Mesendoderm (in vitro differentiated cells): ENCODE results near the gene TTC3.

Experiments used
- DNase-seq: peaks from one replicate; pipeline ENCODE4 v3.0.0; 2013
- H2AK5ac ChIP-seq: 2 replicates; pipeline ENCODE4 v1.6.1; 2013; ENCODE audit warnings: low read length, inconsistent platforms
- H2BK120ac ChIP-seq: 2 replicates; pipeline ENCODE4 v1.6.1; 2013; ENCODE audit warnings: low read depth, mild to moderate bottlenecking, low read length, moderate library complexity, mixed read lengths
- H2BK15ac ChIP-seq: replicated peaks from 2 replicates; pipeline ENCODE4 v1.6.1; 2013; ENCODE audit warnings: low read depth, mild to moderate bottlenecking, moderate library complexity
- H2BK5ac ChIP-seq: 2 replicates; pipeline ENCODE4 v1.6.1; 2013; ENCODE audit warnings: low read length, inconsistent platforms
- H3K18ac ChIP-seq: 2 replicates; pipeline ENCODE4 v1.6.1; 2013; ENCODE audit warnings: mild to moderate bottlenecking, low read length, mixed read lengths
- H3K23ac ChIP-seq: one replicate; pipeline ENCODE4 v1.6.1; 2013; ENCODE audit warnings: low read length
- H3K27ac ChIP-seq: 2 replicates; pipeline ENCODE4 v1.5.1; 2013; ENCODE audit warnings: low read depth, mild to moderate bottlenecking, inconsistent platforms, low read length, moderate library complexity
- H3K27me3 ChIP-seq: 2 replicates; pipeline ENCODE4 v1.6.1; 2013; ENCODE audit warnings: low read length, control low read depth, mild to moderate bottlenecking, inconsistent platforms; ENCODE audit not compliant: insufficient read depth, poor library complexity
- H3K36me3 ChIP-seq: 2 replicates; pipeline ENCODE4 v1.6.1; 2013; ENCODE audit warnings: low read length, inconsistent platforms; ENCODE audit not compliant: control insufficient read depth, insufficient read depth
- H3K4ac ChIP-seq: one replicate; pipeline ENCODE4 v1.6.1; 2013; ENCODE audit warnings: low read depth, mild to moderate bottlenecking, low read length, moderate library complexity
- H3K4me1 ChIP-seq: 2 replicates; pipeline ENCODE4 v1.6.1; 2013; ENCODE audit warnings: low read depth, low read length, inconsistent platforms; ENCODE audit not compliant: control insufficient read depth
- H3K4me2 ChIP-seq: 2 replicates; pipeline ENCODE4 v1.6.1; 2013; ENCODE audit warnings: low read length
- H3K4me3 ChIP-seq: 2 replicates; pipeline ENCODE4 v1.5.1; 2013; ENCODE audit warnings: mild to moderate bottlenecking, low read length
- H3K56ac ChIP-seq: one replicate; pipeline ENCODE4 v1.6.1; 2013; ENCODE audit warnings: low read length
- H3K79me1 ChIP-seq: 2 replicates; pipeline ENCODE4 v1.6.1; 2013; ENCODE audit warnings: low read length, inconsistent platforms
- H3K79me2 ChIP-seq: 2 replicates; pipeline ENCODE4 v1.6.1; 2013; ENCODE audit warnings: mild to moderate bottlenecking, low read length; ENCODE audit not compliant: control insufficient read depth, insufficient read depth
- H3K9ac ChIP-seq: 2 replicates; pipeline ENCODE4 v1.6.1; 2013; ENCODE audit warnings: low read length, inconsistent platforms
- H4K5ac ChIP-seq: one replicate; pipeline ENCODE4 v1.6.1; 2013; ENCODE audit warnings: low read length
- H4K8ac ChIP-seq: one replicate; pipeline ENCODE4 v1.6.1; 2013; ENCODE audit warnings: low read depth, mild to moderate bottlenecking, control low read depth, low read length, moderate library complexity
- WGBS: extraction: QIAGEN DNeasy Blood & Tissue Kit; methylation state at CpG from one replicate; pipeline ENCODE4 v1.1.7; 2013; ENCODE audit warnings: low lambda C conversion rate, missing lambda C conversion rate; ENCODE audit not compliant: insufficient coverage; ENCODE audit errors: extremely low coverage; 5-methylcytosine and 5-hydroxymethylcytosine counted together

TTC3 gene

DNA sequence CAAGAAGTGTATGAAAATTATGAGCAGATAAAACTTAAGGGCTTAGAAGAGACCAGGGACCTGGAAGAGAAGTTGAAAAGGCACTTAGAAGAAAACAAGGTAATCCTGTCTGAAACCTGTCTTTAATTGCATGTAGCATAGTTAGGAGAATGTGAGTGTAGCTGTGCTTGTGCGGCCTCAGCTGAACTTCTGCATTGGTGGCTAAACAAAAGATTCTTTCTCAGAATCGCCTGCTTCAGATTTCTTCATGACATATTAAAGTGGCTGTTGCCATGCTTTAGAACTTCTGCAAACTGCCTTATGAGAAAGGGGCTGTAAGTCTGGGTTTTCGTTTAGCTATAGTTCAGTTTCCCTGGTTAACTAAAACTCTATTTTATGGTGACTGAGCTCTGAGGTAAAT, 99.6 kb downstream of the TTC3 start:
- Histone ChIP-seq H3K18ac (no peak overlapping the region), H3K27me3 (no peaks in the 10 kb centered on the region), H3K79me2 (no peaks in the 10 kb centered on the region), H3K9ac (no peak overlapping the region), H2BK5ac (no peak overlapping the region), H3K4me1 (no peaks in the 10 kb centered on the region), H2AK5ac (no peak overlapping the region), H3K23ac (no peak overlapping the region), H2BK120ac (no peak overlapping the region), H4K5ac (no peak overlapping the region), H3K4me3 (no peak overlapping the region), H3K36me3 (no peaks in the 10 kb centered on the region), H2BK15ac (no peak overlapping the region), H3K79me1 (no peaks in the 10 kb centered on the region), H4K8ac (no peak overlapping the region), H3K27ac (no peak overlapping the region), H3K4me2 (no peak overlapping the region), H3K4ac (no peak overlapping the region), H3K56ac (no peak overlapping the region)
- no peak for DNase-seq
- no CpG with 5 or more reads among the region's 3 CpGs for WGBS

DNA sequence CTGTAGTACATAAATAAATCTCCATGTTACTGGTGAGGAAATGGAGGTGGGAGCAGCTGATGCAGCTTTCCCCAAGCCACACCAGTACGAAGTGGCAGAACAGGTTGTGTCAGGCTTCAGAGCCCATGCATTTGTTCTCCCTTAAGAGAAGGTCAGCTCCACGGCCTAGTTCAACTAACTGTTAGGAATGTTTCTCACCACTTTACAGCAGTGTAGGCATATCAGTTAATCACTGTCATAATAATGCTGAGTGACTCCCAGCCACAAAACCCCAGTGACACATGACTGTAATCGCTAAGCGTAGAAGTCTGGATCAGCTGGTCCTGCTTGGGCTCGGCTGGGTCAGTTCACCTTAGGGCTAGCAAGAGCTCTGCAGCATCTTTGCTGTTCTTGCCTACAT, 103.7 kb downstream of the TTC3 start:
- Histone ChIP-seq H2AK5ac (no peak overlapping the region), H4K8ac (no peak overlapping the region), H3K79me2 (no peaks in the 10 kb centered on the region), H3K36me3 (peaks cover 2% of the 10 kb centered on the region), H2BK15ac (no peak overlapping the region), H3K27ac (no peak overlapping the region), H3K27me3 (no peaks in the 10 kb centered on the region), H4K5ac (no peak overlapping the region), H2BK120ac (no peak overlapping the region), H3K9ac (no peak overlapping the region), H3K4me3 (no peak overlapping the region), H3K18ac (no peak overlapping the region), H3K4me1 (no peaks in the 10 kb centered on the region), H3K23ac (no peak overlapping the region), H3K56ac (no peak overlapping the region), H3K4me2 (no peak overlapping the region), H3K79me1 (no peaks in the 10 kb centered on the region), H2BK5ac (no peak overlapping the region), H3K4ac (no peak overlapping the region)
- peak; percentile 14 for DNase-seq
- no CpG with 5 or more reads among the region's 5 CpGs for WGBS

DNA sequence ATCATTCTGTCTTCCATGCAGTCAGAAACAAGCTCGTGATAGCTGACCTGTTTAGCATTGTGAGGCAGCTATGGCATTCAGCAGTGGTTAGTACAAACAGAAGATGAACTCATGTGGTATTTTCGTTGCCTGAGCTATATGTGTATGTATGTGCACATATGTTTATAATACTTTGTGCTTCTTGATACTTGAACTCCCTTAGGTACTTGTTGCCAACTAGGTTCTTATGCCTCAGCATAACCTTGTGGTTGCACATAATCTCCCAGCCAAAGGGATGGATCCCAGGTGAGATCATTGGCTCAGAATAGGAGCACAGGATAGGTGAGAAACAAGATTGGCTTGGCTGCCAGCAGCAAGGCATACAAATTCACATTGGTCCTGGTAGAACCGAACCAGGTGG, 108.0 kb downstream of the TTC3 start:
- Histone ChIP-seq H3K36me3 (peaks cover 2% of the 10 kb centered on the region), H2AK5ac (no peak overlapping the region), H3K56ac (no peak overlapping the region), H2BK15ac (no peak overlapping the region), H3K4ac (no peak overlapping the region), H3K23ac (no peak overlapping the region), H2BK120ac (no peak overlapping the region), H3K4me1 (no peaks in the 10 kb centered on the region), H3K27me3 (no peaks in the 10 kb centered on the region), H3K4me3 (no peak overlapping the region), H3K18ac (no peak overlapping the region), H3K79me2 (no peaks in the 10 kb centered on the region), H3K4me2 (no peak overlapping the region), H4K8ac (no peak overlapping the region), H3K9ac (no peak overlapping the region), H2BK5ac (no peak overlapping the region), H3K79me1 (no peaks in the 10 kb centered on the region), H3K27ac (no peak overlapping the region), H4K5ac (no peak overlapping the region)
- no peak for DNase-seq
- WGBS: no CpG with 5 or more reads among the region's 3 CpGs

DNA sequence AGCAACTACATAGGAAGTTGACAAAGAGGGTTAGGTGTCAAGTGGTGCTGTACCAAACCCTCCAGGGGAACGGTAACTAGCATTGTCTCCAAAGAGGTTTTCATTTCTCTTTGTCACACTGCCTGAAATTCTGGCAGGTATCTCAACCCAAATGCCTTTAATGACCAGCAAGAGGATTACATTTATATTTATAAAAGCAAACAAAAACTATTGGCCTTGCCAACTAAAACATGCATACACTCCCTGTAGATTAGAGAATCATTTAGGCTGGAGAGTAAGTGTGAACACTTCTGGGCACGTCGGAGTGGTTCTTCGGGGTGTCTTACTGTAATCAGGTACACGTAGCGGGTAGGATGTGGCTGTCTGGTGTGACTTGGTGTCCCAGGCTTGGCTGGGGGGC, 109.2 kb downstream of the TTC3 start:
- Histone ChIP-seq H4K5ac (no peak overlapping the region), H3K4me3 (no peak overlapping the region), H3K4me2 (no peak overlapping the region), H2AK5ac (no peak overlapping the region), H2BK15ac (no peak overlapping the region), H2BK120ac (no peak overlapping the region), H3K36me3 (peaks cover 2% of the 10 kb centered on the region), H3K79me1 (no peaks in the 10 kb centered on the region), H3K27me3 (no peaks in the 10 kb centered on the region), H3K23ac (no peak overlapping the region), H2BK5ac (no peak overlapping the region), H3K27ac (no peak overlapping the region), H3K9ac (no peak overlapping the region), H3K79me2 (no peaks in the 10 kb centered on the region), H3K18ac (no peak overlapping the region), H4K8ac (no peak overlapping the region), H3K4me1 (no peaks in the 10 kb centered on the region), H3K56ac (no peak overlapping the region), H3K4ac (no peak overlapping the region)
- DNase-seq: no peak
- no CpG with 5 or more reads among the region's 6 CpGs for WGBS

DNA sequence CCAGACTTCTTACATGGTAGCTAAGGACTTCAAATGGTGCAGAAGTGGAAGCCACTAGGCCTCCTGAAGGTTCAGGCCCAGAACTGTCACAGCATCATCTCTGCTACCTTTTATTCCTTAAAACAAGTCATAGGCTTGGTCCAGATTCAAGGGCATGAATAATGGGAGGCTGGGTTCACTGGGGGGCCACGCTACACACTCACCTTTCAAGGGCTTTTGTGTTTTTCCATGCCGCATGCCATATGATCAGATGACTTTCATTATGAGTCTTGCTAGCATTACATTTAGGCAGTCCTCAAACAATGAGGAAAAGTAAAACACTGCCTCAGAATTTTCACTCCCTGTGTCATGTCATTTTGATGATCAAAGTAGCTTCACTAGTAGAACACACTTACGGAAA, 110.7 kb downstream of the TTC3 start:
- no peak overlapping the region for H2BK15ac ChIP-seq
- H3K4me1 ChIP-seq: no peaks in the 10 kb centered on the region
- H2AK5ac ChIP-seq: no peak overlapping the region
- no peak overlapping the region for H3K23ac ChIP-seq
- H2BK5ac ChIP-seq: no peak overlapping the region
- no CpG with 5 or more reads among the region's 3 CpGs for WGBS
- no peak overlapping the region for H3K18ac ChIP-seq
- H3K27me3 ChIP-seq: no peaks in the 10 kb centered on the region
- no peak overlapping the region for H2BK120ac ChIP-seq
- H3K4me3 ChIP-seq: no peak overlapping the region
- no peak overlapping the region for H4K8ac ChIP-seq
- H4K5ac ChIP-seq: no peak overlapping the region
- H3K27ac ChIP-seq: no peak overlapping the region
- peaks cover 2% of the 10 kb centered on the region for H3K36me3 ChIP-seq
- DNase-seq: no peak
- H3K9ac ChIP-seq: no peak overlapping the region
- H3K79me2 ChIP-seq: no peaks in the 10 kb centered on the region
- H3K4ac ChIP-seq: no peak overlapping the region
- H3K56ac ChIP-seq: no peak overlapping the region
- H3K79me1 ChIP-seq: no peaks in the 10 kb centered on the region
- H3K4me2 ChIP-seq: no peak overlapping the region

DNA sequence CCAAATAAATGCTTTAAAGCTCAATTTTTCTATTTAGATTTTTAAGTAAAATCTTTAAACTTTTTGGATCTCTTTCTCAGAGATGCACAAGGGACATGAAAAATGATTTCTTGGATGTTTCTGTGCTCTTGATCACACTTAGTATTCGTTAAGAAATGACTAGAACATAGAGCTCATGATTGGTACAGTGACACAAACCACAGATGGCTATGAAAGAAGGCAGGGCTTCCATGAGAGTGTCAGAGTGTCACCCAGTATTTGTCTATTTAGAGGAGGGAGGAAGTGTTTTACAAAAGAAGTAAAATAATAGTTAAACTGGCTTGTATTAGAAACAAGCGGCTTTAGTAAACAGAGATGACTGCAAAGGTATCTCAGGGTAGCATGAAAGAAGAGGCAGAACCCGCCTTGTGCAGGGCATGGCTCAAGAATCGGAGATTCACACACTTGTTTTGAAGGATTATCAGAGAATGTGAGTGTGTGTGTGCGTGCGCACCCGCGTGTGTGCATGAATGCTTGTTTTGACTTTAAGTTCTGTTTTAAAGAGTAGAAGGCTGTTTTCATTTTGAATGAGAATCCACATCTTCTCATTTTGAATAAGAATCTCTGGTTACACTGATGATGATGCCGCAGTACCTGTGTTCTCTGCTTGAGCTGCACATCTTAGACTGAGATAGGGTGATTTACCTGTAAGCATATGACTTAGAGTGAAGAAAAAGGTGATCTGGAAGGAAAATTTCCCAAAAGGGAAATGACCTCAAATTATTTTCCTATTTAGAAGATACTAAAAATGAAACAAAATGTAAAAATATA, 111.9 kb downstream of the TTC3 start:
- Histone ChIP-seq H2BK15ac (no peak overlapping the region), H3K56ac (no peak overlapping the region), H3K27me3 (no peaks in the 10 kb centered on the region), H3K79me2 (no peaks in the 10 kb centered on the region), H4K8ac (no peak overlapping the region), H3K4me3 (no peak overlapping the region), H2BK120ac (no peak overlapping the region), H2AK5ac (no peak overlapping the region), H3K36me3 (no peaks in the 10 kb centered on the region), H3K4me1 (no peaks in the 10 kb centered on the region), H3K4ac (no peak overlapping the region), H4K5ac (no peak overlapping the region), H3K27ac (no peak overlapping the region), H3K79me1 (no peaks in the 10 kb centered on the region), H3K9ac (no peak overlapping the region), H3K23ac (no peak overlapping the region), H3K4me2 (no peak overlapping the region), H3K18ac (no peak overlapping the region), H2BK5ac (no peak overlapping the region)
- WGBS: no CpG with 5 or more reads among the region's 9 CpGs
- DNase-seq: no peak
